DMS114 treated with DMSO at 0.1 percent for 48 hours (cell line): ENCODE measurements around the gene PIGQ.

Source experiments
- DNase-seq: peaks from one replicate; lab custom pipeline; 2025; ENCODE audit not compliant: unreplicated experiment; lab: John Stamatoyannopoulos, UW

PIGQ gene

DNA sequence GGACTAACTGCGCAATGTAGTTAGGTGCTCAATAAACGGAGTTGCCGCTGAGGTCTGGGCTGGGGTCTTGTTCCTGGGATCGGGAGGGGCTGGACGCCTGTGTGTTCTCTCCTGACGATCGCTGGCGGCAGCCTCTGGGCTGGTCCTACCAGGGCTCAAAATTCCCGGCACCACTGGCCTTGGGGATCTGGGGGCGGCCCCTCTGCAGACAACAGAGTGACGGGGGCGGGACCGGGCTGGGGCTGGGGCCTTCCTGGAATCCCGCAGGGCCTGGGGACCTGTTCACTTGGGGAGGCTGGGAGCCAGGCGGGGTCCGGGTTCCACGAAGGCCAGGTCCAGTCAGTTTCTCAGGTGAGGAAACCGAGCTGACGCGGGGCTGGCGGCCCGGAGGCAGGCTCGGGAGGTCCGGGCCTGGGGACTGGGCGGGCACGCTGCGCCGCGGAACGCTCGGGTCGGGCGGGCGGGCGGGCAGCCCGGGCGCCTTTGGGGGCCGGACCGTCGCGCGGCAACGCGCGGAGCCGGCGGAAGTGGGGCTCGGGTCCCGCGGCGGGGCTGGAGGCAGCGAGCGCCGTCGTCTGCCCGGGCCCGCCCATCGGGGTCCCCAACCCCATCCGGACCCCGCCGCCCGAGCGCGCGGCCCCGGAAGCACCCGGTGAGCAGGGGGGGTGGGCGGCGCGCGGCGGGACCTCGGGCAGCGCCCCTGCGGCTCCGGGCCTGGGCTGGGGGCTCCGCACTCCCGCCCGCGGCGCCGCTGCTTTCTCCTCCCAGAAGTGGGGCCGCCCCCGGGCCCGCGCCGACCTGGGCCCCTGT is at the start of gene PIGQ:
PIGQ (plus strand) TSS at position 524 of the 810 bp plus-strand sequence. CDS start 4,107 bp downstream, outside the sequence.
- no peak for DNase-seq

GRCh38 chr16:520847-521246 is 48.9 kb upstream of the PIGQ start:
- no peak for DNase-seq

DNA sequence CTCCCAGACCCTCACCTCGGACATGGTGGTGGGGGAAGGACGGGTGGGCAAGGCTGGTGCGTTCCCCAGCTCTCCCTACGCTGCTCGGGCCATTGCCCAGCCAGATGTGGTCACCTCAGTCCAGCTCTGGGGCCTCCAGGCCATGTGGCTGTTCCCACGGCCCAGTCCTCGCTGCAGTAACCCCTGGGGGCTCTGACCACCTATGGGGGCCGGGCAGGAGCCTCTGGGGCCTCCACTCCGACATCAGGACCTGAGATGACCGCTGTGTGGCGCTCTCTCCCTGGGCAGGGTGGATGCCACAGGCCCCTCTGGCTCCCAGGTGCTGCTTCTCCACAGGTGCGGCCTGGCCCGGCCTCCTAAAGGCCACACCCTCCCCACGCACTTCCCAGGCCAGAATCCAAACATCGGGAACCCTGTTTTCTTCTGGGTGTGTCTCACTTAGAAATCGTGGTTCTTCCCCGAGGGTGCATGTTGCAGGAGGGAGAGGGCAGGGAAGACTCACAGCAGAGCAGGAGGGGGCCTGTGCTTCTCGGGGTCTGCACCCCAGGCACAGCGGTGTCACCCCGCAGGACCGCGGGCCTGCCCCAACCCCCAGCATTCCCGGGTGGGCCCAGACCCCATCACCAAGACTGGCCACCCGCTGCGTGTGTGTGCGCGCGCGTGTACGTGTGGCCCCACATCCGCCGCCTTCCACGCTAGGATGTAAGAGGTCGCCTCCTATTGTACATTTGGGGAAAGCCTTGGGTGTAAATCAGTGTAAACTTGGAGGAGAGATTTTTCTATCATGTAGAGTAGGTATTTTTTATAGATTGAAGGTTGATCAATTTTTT is 48.2 kb upstream of the PIGQ start:
- no peak for DNase-seq

DNA sequence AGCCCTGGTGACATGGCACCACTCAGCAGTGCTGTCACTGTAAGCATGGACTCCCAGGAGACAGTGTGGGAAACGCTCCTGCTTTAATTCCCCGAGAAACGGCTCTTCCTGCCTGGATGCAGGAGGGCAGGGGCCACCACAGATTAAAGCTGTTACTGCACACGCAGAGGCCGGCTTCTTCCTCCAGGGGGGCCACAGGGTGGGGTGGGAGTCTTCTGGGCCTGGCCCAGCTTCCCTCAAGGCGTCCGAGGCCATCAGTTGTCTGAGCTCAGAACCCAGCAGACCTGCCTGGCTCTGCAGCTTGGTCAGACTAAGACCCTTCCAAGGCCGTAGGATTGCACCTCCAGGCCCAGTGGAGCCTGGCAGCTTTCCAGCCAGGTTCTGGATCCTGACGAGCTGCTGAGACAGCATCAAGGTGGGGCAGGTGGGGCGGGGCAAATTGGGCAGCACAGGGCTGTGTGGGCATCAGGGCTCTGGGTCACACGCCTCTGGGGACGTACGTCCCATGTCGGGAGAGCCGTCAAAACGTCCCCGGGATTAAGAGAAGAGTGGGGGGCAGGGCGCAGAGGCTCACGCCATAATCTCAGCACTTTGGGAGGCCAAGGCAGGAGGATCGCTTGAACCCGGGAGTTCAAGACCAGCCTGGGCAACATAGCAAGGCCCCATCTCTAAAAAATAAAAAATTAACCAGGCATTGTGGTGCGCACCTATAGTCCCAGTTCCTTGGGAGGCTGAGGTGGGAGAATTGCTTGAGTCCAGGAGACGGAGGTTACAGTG is 47.3 kb upstream of the PIGQ start:
- no peak for DNase-seq

- no peak for DNase-seq
Measured at GRCh38 chr16:523097-523741, 46.5 kb upstream of the PIGQ start.

- DNase-seq: no peak
Measured at GRCh38 chr16:524274-525040, 45.3 kb upstream of the PIGQ start.

DNA sequence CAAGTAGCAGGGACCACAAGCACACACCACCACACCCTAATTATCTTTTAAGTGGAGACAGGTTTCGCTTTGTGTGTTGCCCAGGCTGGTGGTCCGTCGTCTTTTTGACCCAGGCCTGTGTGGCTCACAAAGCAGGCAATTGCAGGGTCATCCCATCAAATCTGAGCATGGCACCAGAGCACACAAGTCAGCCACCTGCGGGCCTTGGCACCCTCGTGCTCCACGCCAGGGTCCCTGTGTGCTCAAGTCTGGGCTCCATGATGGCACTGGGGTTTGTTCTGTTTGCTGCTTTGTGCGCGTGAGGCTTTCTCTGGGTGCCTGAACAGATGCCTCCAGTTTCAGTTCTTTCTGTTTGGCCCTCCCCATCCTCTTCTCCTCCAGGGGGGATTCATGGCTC is 44.6 kb upstream of the PIGQ start:
- DNase-seq: no peak

DNA sequence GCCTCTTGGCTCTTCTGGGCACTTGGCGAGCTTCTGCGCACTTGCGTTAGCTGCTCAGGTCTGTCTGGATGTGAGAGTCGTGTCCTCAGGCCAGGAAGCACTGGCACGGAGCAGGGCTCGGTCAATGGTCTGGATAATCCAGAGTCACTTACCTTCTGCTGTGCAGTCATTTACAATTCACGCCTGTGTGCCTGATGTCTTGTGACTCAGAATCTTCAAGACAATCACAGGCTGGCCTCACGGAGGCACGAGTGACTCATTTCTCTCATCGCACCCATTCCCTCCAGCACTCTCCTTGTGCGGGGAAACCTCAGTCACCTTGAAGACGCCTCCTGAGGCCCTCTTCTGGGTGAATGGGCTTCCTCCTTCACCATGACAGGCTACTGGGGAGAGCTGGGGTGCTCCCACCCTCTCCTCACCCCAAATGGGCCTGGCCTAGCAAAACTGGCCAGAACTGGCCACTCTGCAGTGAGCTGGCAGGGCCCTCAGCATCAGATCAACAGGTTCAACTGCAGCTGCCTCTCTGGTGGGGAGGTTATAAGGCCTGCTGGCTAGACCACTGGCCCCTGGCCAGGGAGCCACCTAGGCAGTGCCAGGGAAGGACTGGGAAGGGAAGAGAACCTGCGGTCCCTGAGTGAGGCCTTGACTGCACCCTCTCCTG is 44.1 kb upstream of the PIGQ start:
- DNase-seq: no peak

DNA sequence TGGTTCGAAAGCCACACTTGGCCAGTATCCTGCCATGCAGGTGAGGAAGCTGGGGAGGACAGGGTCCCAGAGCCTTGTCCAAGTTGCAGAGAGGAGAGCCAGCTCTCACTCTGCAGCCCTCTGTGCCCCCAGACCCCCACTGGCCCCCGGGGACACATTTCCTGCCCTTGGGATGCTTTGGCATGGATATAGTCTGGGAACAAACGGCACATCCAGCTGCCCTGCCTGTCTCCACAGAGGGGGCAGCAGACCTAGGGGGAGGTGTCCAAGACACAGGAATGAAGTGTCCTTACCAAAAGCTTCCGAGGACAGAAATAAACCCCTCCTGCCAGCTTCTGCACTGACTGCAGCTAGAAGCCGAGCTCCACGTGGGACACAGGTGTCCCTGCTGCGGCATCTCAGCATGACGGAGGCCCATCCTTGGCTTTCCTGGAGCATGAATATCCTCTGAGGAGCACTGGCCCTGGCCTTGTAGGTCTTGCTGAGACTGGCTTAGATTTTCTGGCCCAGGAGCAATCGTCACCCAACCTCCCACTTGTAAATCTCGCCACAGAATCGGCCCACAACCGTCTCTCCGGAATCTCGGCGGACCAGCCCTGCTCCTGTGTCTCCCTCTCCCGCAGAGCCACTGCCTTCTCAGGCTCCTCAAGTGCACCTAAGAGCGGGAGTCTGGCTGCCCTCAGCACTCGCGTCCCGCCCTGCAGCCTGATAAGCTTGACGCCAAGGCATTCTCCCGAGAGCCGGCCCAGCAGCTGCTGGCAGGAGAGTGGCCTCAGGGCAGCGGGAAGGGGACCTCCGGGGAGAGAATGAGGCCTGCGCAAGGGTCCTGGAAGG is 43.4 kb upstream of the PIGQ start:
- DNase-seq: no peak

DNA sequence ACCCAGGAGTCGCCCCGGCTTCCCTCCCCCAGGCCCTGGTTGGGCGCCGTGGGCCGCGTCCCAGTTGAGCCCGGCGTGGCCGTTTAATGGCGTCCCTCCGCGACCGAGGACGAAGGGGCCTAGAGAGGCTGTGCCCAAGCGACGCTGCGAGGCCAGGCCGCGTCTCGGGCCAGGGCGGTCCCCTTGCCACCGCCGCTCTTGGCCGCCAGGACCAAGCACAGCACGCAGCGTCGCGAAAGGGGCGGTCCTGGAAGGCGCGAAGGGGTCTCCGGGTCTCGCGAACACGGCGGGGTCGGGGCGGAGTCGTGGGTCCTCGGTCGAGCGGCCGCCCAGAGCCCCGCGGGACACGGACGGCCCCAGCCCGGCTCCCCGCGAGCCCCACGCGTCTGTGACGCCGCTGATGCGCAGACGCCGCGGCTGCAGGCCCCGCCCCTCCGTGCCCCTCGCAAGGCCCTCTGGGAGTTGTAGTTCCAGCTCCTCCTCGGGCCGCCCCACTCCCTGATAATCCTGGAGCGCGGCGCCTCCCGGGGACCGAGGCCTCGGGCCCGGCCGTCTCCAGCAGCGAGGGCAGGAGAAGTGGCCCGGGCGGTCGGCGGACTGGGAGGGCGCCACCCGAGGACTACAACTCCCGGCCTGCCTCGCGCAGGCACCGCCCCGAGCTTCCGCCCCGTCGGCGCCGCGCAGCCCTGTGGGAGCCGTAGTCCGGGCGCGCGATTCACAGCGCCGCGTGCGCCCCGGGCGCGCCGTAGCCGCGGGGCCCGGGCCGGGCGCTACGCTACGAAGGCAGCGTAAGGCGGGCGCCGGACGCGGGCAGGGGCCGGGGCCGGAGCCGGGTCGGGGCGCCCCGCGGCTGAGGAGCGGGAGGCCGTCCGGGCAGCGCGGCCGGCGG is 42.5 kb upstream of the PIGQ start, which contains the start of gene CAPN15:
CAPN15 (plus strand) TSS at position 698 of the 889 bp plus-strand sequence. CDS start 19,127 bp downstream, outside the sequence.
- DNase-seq: peak; percentile 51

DNA sequence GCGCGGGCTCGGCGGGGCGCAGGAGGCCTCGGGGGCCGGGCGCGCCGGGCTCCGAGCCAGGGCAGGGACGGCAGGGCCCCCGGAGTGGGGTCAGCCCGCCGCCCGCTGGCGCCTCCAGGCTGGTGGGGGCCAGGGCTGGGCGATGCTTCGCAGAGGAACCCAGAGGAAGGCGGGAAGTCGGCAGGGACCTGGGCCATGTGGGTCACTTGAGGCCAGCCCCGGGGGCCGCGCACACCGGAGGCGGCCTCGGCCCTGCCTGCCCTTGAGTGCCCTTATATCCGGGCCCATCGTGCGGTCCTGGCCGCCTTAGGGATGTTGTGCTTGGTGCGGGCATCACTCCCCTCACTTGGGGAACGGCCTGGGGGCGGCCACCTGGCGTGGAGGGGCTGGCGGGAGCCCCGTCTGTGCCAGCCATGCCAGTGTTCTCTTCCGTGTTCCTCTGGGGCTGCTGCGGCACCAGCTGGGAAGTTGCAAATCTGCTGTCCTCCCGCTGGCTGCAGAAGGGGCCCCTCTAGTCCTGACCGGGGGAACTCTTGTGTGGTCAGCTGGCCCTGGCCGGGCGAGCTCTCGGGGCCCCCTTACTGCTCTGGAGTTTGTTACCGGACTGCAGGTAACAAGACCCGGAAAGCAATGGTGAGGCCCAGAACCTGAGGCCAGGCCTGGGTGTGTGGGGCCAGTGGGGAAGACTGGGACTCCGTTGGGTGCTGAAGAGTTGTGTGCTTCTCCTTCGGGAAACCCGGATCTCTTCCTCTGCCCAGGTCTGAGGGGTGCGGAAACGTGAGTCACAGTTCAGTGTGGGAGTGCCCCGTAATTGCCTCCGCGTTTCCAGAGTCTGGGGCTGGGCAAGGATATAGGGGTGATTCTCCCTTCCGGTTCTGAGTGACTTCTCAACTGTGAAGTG is 41.4 kb upstream of the PIGQ start:
- no peak for DNase-seq

GRCh38 chr16:529012-529575 is 40.7 kb upstream of the PIGQ start:
- DNase-seq: no peak

DNA sequence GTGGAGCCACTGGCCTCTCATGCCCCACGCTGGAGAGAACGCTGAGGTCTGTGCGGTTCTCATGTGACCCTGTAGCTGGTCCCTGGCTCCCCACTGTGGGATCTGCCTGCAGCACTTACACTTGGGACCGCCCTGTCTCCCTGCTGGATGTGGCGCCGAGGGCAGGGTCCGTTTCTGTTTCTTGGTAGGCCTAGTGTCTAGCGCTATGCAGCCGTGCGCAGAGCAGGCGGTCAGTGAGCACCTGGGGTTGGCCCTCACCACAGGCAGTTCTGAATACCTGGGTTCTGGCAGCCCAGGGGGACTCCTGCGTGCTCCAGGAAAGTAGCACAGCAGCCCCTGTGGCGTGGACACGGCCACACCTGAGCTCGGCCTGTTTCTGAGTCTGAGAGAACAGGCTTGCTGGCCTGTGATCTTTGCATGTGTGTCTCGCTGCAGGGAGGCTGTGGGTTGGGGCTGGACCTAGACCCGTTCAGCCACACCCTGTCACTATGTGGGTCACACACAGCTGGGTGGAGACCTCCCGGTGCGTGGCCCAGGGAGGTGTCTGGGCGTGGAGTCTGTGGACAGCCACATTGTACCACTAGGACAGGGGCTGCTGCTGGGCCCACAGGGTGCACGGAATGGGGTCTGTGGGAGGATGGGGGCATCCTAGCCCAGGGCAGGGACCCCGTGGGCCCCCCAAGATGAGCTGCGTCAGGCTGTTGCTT is 39.5 kb upstream of the PIGQ start:
- DNase-seq: no peak

- no peak for DNase-seq
Measured at GRCh38 chr16:531494-532125, 38.2 kb upstream of the PIGQ start.
